Esophagus muscularis mucosa (tissue), 3 donors: ENCODE measurements around the gene KRT34.

Experiments used
- POLR2AphosphoS5 ChIP-seq, 2 donors: sonication (generic); formaldehyde crosslinking; IDR thresholded peaks; one replicate each; pipeline ENCODE4 v1.6.1; 2017; ENCODE audit warnings: antibody characterized with exemption in 2 of 2
- TF ChIP-seq, protein P1 (sequence below), 3 experiments: fragments of 200-600 bp in 2 of 3; fragments of 450-650 bp in 1 of 3; sonication (generic) in 2 of 3; IDR thresholded peaks; one replicate each; pipeline ENCODE4 v1.5.1; 2017 to 2019; ENCODE audit warnings: antibody characterized with exemption in 3 of 3, mild to moderate bottlenecking in 2 of 3, moderate library complexity in 1 of 3

DNA sequence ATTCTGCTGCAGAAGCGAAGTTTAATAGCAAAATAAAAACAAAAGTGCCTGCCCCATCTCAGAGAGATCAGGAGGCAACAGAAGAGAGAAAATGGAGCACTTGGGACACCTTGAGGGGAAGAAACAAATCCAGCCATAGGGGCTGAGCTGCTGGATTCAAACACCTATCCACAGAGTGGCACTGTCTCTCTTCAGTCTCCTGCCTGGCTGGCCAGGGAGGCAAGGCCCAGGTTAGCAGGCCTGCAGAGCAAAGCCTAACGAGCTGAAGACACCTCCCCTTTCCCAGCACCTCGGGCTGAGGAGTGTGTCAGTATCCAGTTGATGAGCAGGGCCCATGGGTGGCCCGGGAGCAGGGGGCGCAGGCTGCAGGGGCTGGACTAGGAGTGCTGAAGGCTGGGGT lies 24.1 kb upstream of the KRT34 start:
- TF ChIP-seq POLR2AphosphoS5 (IDR thresholded peaks at IDR 0.05) = no peak
- TF ChIP-seq, protein P1, sequence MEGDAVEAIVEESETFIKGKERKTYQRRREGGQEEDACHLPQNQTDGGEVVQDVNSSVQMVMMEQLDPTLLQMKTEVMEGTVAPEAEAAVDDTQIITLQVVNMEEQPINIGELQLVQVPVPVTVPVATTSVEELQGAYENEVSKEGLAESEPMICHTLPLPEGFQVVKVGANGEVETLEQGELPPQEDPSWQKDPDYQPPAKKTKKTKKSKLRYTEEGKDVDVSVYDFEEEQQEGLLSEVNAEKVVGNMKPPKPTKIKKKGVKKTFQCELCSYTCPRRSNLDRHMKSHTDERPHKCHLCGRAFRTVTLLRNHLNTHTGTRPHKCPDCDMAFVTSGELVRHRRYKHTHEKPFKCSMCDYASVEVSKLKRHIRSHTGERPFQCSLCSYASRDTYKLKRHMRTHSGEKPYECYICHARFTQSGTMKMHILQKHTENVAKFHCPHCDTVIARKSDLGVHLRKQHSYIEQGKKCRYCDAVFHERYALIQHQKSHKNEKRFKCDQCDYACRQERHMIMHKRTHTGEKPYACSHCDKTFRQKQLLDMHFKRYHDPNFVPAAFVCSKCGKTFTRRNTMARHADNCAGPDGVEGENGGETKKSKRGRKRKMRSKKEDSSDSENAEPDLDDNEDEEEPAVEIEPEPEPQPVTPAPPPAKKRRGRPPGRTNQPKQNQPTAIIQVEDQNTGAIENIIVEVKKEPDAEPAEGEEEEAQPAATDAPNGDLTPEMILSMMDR (IDR thresholded peaks at IDR 0.05) = no peak
